ENCODE data around the gene CSRP1. TPM values are rescaled to one million over a fixed set of nuclear protein-coding genes. Genes with fewer than 3 reads are reported as not detected.

CSRP1 gene
- total and polyA plus RNA-seq, 2 donors from 2014 or later: 211 to 236 TPM

DNA sequence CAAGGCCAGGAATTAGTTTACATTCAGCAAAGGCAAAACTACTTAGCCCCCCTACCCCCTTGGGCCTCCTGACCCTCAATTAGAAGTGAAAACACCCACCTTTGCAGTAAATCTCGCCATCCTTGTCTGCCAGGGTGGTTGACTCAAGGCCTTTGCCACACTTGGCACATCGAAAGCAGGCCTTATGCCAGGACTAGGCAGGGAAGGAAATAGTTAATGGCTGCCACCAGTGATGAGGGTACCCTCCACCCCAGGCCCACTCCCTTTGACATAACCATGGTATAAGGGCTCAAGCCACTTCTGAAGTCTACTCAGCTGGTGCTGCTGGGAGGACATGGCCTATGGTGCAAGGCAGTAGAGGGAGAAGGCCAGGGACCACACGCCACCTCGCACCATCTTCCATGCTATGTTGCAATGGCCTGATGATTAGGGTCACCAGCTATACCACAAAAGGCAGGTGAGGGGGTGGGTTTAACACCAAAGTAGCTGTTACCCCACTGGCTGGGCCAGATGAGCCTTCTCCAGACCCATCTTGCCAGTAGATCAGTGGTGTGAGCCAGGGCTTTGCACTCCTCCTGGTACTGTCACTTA lies 21.6 kb downstream of the CSRP1 start:
- intact Hi-C loops (cut with DNase I): no loop called here
- no peak overlapping the region for H3K4me3 ChIP-seq (ENCODE audit: low read length in 3 of 3)
- no peak overlapping the region for H3K9ac ChIP-seq (ENCODE audit: low read length in 3 of 3)
- peaks cover 0 to 29% (median 20%) of the 10 kb centered on the region in 3 donors for H3K4me1 ChIP-seq (ENCODE audit: control insufficient read depth in 2 of 3, insufficient read depth in 2 of 3, low read depth in 1 of 3, low read length in 3 of 3)
- no peak for TF ChIP-seq CTCF (IDR thresholded peaks at IDR 0.05; ENCODE audit: borderline replicate concordance, extremely low read depth, insufficient read depth)
- H3K27ac ChIP-seq (ENCODE audit: low read depth in 2 of 2, low read length in 2 of 2): no peak overlapping the region
- DNase-seq: no peak
- no peaks in the 10 kb centered on the region for H3K9me3 ChIP-seq (ENCODE audit: control insufficient read depth in 2 of 3, insufficient read depth in 1 of 3, low read length in 3 of 3)
- peaks cover 3% of the 10 kb centered on the region for H3K27me3 ChIP-seq (ENCODE audit: control insufficient read depth, insufficient read depth, low read length)
- peaks cover 0 to 39% (median 19%) of the 10 kb centered on the region in 3 donors for H3K36me3 ChIP-seq (ENCODE audit: control insufficient read depth in 2 of 3, insufficient read depth in 3 of 3, low read length in 3 of 3)
- FAIRE-seq: no peak

GRCh38 chr1:201483373-201483949 lies 23.5 kb downstream of the CSRP1 start:
- TF ChIP-seq CTCF (IDR thresholded peaks at IDR 0.05; ENCODE audit: borderline replicate concordance, extremely low read depth, insufficient read depth): no peak
- peaks cover 0 to 16% (median 6%) of the 10 kb centered on the region in 3 donors for H3K4me1 ChIP-seq (ENCODE audit: control insufficient read depth in 2 of 3, insufficient read depth in 2 of 3, low read depth in 1 of 3, low read length in 3 of 3)
- FAIRE-seq: no peak
- intact Hi-C loops (cut with DNase I): no loop called here
- no peaks in the 10 kb centered on the region for H3K9me3 ChIP-seq (ENCODE audit: control insufficient read depth in 2 of 3, insufficient read depth in 1 of 3, low read length in 3 of 3)
- H3K27me3 ChIP-seq (ENCODE audit: control insufficient read depth, insufficient read depth, low read length): peaks cover 3% of the 10 kb centered on the region
- no peak for DNase-seq
- H3K4me3 ChIP-seq (ENCODE audit: low read length in 3 of 3): no peak overlapping the region
- H3K9ac ChIP-seq (ENCODE audit: low read length in 3 of 3): no peak overlapping the region
- H3K36me3 ChIP-seq (ENCODE audit: control insufficient read depth in 2 of 3, insufficient read depth in 3 of 3, low read length in 3 of 3): peaks cover 0 to 35% (median 15%) of the 10 kb centered on the region in 3 donors
- H3K27ac ChIP-seq (ENCODE audit: low read depth in 2 of 2, low read length in 2 of 2): no peak overlapping the region

GRCh38 chr1:201482755-201483154 lies 24.2 kb downstream of the CSRP1 start:
- Histone ChIP-seq H3K36me3 (ENCODE audit: control insufficient read depth in 2 of 3, insufficient read depth in 3 of 3, low read length in 3 of 3) (peaks cover 0 to 35% (median 12%) of the 10 kb centered on the region in 3 donors), H3K4me3 (ENCODE audit: low read length in 3 of 3) (no peak overlapping the region), H3K9me3 (ENCODE audit: control insufficient read depth in 2 of 3, insufficient read depth in 1 of 3, low read length in 3 of 3) (no peaks in the 10 kb centered on the region), H3K9ac (ENCODE audit: low read length in 3 of 3) (peak overlapping the region in 1 of 3 donors; percentile 67), H3K4me1 (ENCODE audit: control insufficient read depth in 2 of 3, insufficient read depth in 2 of 3, low read depth in 1 of 3, low read length in 3 of 3) (peaks cover 0 to 16% (median 6%) of the 10 kb centered on the region in 3 donors), H3K27ac (ENCODE audit: low read depth in 2 of 2, low read length in 2 of 2) (no peak overlapping the region), H3K27me3 (ENCODE audit: control insufficient read depth, insufficient read depth, low read length) (peaks cover 3% of the 10 kb centered on the region)
- FAIRE-seq (no peak), DNase-seq (no peak)
- intact Hi-C loops (cut with DNase I): no loop called here
- TF ChIP-seq CTCF (IDR thresholded peaks at IDR 0.05; ENCODE audit: borderline replicate concordance, extremely low read depth, insufficient read depth): no peak
